Mesothelial cell of epicardium (in vitro differentiated cells): ENCODE data around the gene PAK2. TPM values are rescaled to one million over a fixed set of nuclear protein-coding genes. Genes with fewer than 3 reads are reported as not detected.

Source experiments
- DNase-seq, 2 experiments: peaks; one replicate each; pipeline ENCODE4 v3.0.0; 2021; ENCODE audit warnings: low spot score in 2 of 2; ENCODE audit not compliant: unreplicated experiment in 2 of 2
- H3K27ac Mint-ChIP-seq: 2 replicates; pipeline ENCODE4 v1.8.0; 2021; ENCODE audit warnings: mixed read lengths
- H3K27me3 Mint-ChIP-seq: 2 replicates; pipeline ENCODE4 v1.8.0; 2021; ENCODE audit warnings: low read depth, mixed read lengths
- H3K36me3 Mint-ChIP-seq: 2 replicates; pipeline ENCODE4 v1.8.0; 2021; ENCODE audit warnings: mixed read lengths
- H3K4me1 Mint-ChIP-seq: 2 replicates; pipeline ENCODE4 v1.8.0; 2021; ENCODE audit warnings: mixed read lengths
- H3K4me3 Mint-ChIP-seq: 2 replicates; pipeline ENCODE4 v1.8.0; 2021; ENCODE audit warnings: mild to moderate bottlenecking, moderate library complexity, mixed read lengths
- H3K9me3 Mint-ChIP-seq: 2 replicates; pipeline ENCODE4 v1.8.0; 2021; ENCODE audit warnings: mixed read lengths
- CTCF ChIP-seq: fragments of 200-600 bp; sonication (generic); IDR thresholded peaks from one replicate; pipeline ENCODE4 v1.5.0; 2021; ENCODE audit warnings: antibody characterized with exemption; ENCODE audit not compliant: unreplicated experiment
- total RNA-seq: library from RNA; stranded (reverse); gene quantifications from 3 replicates; pipeline ENCODE4 v1.2.1, GENCODE V29; 2021

Gene PAK2
- total RNA-seq, result 52.0 to 53.1 TPM (median 52.8 TPM) in 3 replicates

GRCh38 chr3:196739671-196740480 lies at the start of gene PAK2:
Gene PAK2, plus strand, starts transcription at chr3:196739857. Its CDS starts 42,790 bp downstream, at chr3:196782647.
- peak; percentile 75 to 80 for DNase-seq
- peaks cover 11% of the 10 kb centered on the region for H3K4me1 Mint-ChIP-seq
- peaks cover 6% of the 10 kb centered on the region for H3K9me3 Mint-ChIP-seq
- peak within 1 kb of the TSS; percentile 99 for H3K4me3 Mint-ChIP-seq
- H3K36me3 Mint-ChIP-seq, result peaks cover 19% of the 10 kb centered on the region
- TF ChIP-seq CTCF, result no peak
- no peaks in the 10 kb centered on the region for H3K27me3 Mint-ChIP-seq
- peak within 1 kb of the TSS; percentile 100 for H3K27ac Mint-ChIP-seq

- DNase-seq, result no peak
- Mint-ChIP-seq H3K27me3 (no peaks in the 10 kb centered on the region), H3K27ac (no peak overlapping the region), H3K4me1 (no peaks in the 10 kb centered on the region), H3K9me3 (no peaks in the 10 kb centered on the region), H3K4me3 (no peak overlapping the region), H3K36me3 (no peaks in the 10 kb centered on the region)
- TF ChIP-seq CTCF, result no peak
Measured at GRCh38 chr3:196689941-196690660, 49.6 kb upstream of the PAK2 start.

- Mint-ChIP-seq H3K27me3 (no peaks in the 10 kb centered on the region), H3K9me3 (no peaks in the 10 kb centered on the region), H3K4me1 (no peaks in the 10 kb centered on the region), H3K36me3 (no peaks in the 10 kb centered on the region), H3K27ac (no peak overlapping the region), H3K4me3 (no peak overlapping the region)
- no peak for TF ChIP-seq CTCF
- no peak for DNase-seq
Measured at GRCh38 chr3:196691386-196691785, 48.3 kb upstream of the PAK2 start.

- no peak for TF ChIP-seq CTCF
- Mint-ChIP-seq H3K4me3 (no peak overlapping the region), H3K9me3 (no peaks in the 10 kb centered on the region), H3K27ac (no peak overlapping the region), H3K27me3 (no peaks in the 10 kb centered on the region), H3K4me1 (no peaks in the 10 kb centered on the region), H3K36me3 (no peaks in the 10 kb centered on the region)
- DNase-seq, result no peak
Measured at GRCh38 chr3:196694202-196694638, 45.4 kb upstream of the PAK2 start.

GRCh38 chr3:196694941-196695848 lies 44.5 kb upstream of the PAK2 start:
- H3K9me3 Mint-ChIP-seq, result no peaks in the 10 kb centered on the region
- H3K4me3 Mint-ChIP-seq, result no peak overlapping the region
- TF ChIP-seq CTCF, result no peak
- H3K27me3 Mint-ChIP-seq, result no peaks in the 10 kb centered on the region
- H3K27ac Mint-ChIP-seq, result no peak overlapping the region
- no peak for DNase-seq
- no peaks in the 10 kb centered on the region for H3K36me3 Mint-ChIP-seq
- H3K4me1 Mint-ChIP-seq, result no peaks in the 10 kb centered on the region
